GM23248 (cell line): ENCODE measurements around the gene MAN2B2.

Experiments used
- EZH2 ChIP-seq: fragments of 200-600 bp; sonication (generic); IDR thresholded peaks from 2 replicates; pipeline ENCODE4 v1.6.1; 2018; ENCODE audit warnings: antibody characterized with exemption, mild to moderate bottlenecking; ENCODE audit not compliant: insufficient read depth, poor library complexity, severe bottlenecking
- EZH2phosphoT487 ChIP-seq: fragments of 200-600 bp; sonication (generic); IDR thresholded peaks from 2 replicates; pipeline ENCODE4 v1.6.1; 2018; ENCODE audit warnings: antibody characterized with exemption, moderate library complexity, mild to moderate bottlenecking, low read depth; ENCODE audit not compliant: insufficient read depth

DNA sequence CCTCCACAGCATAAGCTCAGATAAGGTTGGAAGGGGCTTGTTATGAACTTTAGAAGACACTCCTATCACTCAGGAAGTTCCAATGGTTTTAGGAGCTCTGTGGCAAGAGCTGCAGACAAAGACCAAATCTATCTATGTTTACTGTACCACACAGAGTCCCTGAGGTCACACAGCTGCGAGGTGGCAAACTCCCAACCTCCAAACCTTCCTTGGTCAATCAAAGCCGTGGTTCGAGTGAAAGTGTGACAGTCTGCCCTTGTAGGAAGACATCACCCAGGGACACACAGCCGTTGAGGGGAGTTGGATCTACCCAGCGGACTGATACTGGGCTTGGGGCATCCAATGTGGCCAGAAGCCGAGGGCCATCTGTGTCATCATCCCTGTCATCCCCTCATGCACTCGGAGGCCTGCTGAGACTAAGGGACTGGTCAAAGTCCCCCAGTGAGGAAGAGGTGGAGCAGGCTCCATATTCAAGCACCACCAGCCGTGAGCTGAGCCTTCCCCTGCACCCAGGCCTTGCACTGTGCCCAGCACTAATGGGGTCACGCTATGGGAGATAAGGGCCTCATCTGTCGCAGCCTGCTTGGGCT, 26.8 kb downstream of the MAN2B2 start:
- no peak for TF ChIP-seq EZH2
- TF ChIP-seq EZH2phosphoT487 = no peak
